ENCODE results near the gene TRPV3.
"Not testable (repeated sequence)": the region's sequence is repeated elsewhere in the genome, so short reads cannot be mapped to it uniquely, and the experiment has no call there.

TRPV3 gene

GRCh38 chr17:3519472-3519871 lies 38.1 kb downstream of the TRPV3 start:
- not testable (repeated sequence) for DNase-seq

- DNase-seq, result no peak
Observed at GRCh38 chr17:3514873-3515272, 42.7 kb downstream of the TRPV3 start.

GRCh38 chr17:3514167-3514566 lies 43.4 kb downstream of the TRPV3 start:
- DNase-seq, result not testable (repeated sequence)

- no peak for DNase-seq
Observed at GRCh38 chr17:3513305-3514035, 44.1 kb downstream of the TRPV3 start.

- DNase-seq, result no peak
Observed at GRCh38 chr17:3512505-3513171, 45.0 kb downstream of the TRPV3 start.

GRCh38 chr17:3511852-3512504 lies 45.6 kb downstream of the TRPV3 start:
- no peak for DNase-seq

- no peak for DNase-seq
Observed at GRCh38 chr17:3510090-3510489, 47.5 kb downstream of the TRPV3 start.

GRCh38 chr17:3507869-3508268 lies 49.7 kb downstream of the TRPV3 start:
- DNase-seq, result no peak

- DNase-seq, result no peak
Observed at GRCh38 chr17:3507071-3507470, 50.5 kb downstream of the TRPV3 start.

- no peak for DNase-seq
Observed at GRCh38 chr17:3506054-3506453, 51.6 kb downstream of the TRPV3 start.

GRCh38 chr17:3505008-3505407 lies 52.6 kb downstream of the TRPV3 start:
- DNase-seq, result no peak

- no peak for DNase-seq
Observed at GRCh38 chr17:3503285-3503684, 54.3 kb downstream of the TRPV3 start.

GRCh38 chr17:3502466-3502865 lies 55.1 kb downstream of the TRPV3 start:
- DNase-seq, result no peak

- no peak for DNase-seq
Observed at GRCh38 chr17:3501344-3501743, 56.3 kb downstream of the TRPV3 start.

GRCh38 chr17:3497101-3497500 lies 60.5 kb downstream of the TRPV3 start:
- DNase-seq, result no peak

- DNase-seq, result no peak
Observed at GRCh38 chr17:3485481-3486068, 72.0 kb downstream of the TRPV3 start.

GRCh38 chr17:3482852-3483251 lies 74.8 kb downstream of the TRPV3 start:
- no peak for DNase-seq

- DNase-seq, result no peak
Observed at GRCh38 chr17:3479988-3480387, 77.6 kb downstream of the TRPV3 start.

GRCh38 chr17:3475812-3476610 lies 81.6 kb downstream of the TRPV3 start, which contains the start of gene ASPA:
Gene ASPA (plus strand): TSS chr17:3475997. CDS start chr17:3476160, 163 bp downstream.
- DNase-seq, result no peak

- DNase-seq, result no peak
Observed at GRCh38 chr17:3475251-3475685, 82.3 kb downstream of the TRPV3 start.

- no peak for DNase-seq
Observed at GRCh38 chr17:3474212-3474611, 83.4 kb downstream of the TRPV3 start.

GRCh38 chr17:3472137-3472536 lies 85.5 kb downstream of the TRPV3 start:
- DNase-seq, result no peak

- DNase-seq, result no peak
Observed at GRCh38 chr17:3471599-3471998, 86.0 kb downstream of the TRPV3 start, which contains the start of gene SPATA22. Gene SPATA22 (minus strand): TSS chr17:3471819. CDS start chr17:3469325, 2,494 bp downstream.

Data from NCI-H226 (cell line).